Measurements from ENCODE around the gene ANAPC4.

The ANAPC4 gene

GRCh38 chr4:25377572-25378436 lies 741 bp downstream of the ANAPC4 start:
- DNase-seq (ENCODE audit: low spot score) = no peak

- no peak for DNase-seq (ENCODE audit: low spot score)
Observed at GRCh38 chr4:25378437-25378743, 1.3 kb downstream of the ANAPC4 start.

GRCh38 chr4:25379591-25379990 lies 2.5 kb downstream of the ANAPC4 start:
- no peak for DNase-seq (ENCODE audit: low spot score)

GRCh38 chr4:25383647-25384046 lies 6.6 kb downstream of the ANAPC4 start:
- DNase-seq (ENCODE audit: low spot score) = no peak

- no peak for DNase-seq (ENCODE audit: low spot score)
Observed at GRCh38 chr4:25386926-25387325, 9.9 kb downstream of the ANAPC4 start.

- DNase-seq (ENCODE audit: low spot score) = no peak
Observed at GRCh38 chr4:25397305-25397704, 20.2 kb downstream of the ANAPC4 start.

GRCh38 chr4:25399510-25399909 lies 22.4 kb downstream of the ANAPC4 start:
- DNase-seq (ENCODE audit: low spot score) = no peak

- DNase-seq (ENCODE audit: low spot score) = no peak
Observed at GRCh38 chr4:25401066-25401465, 24.0 kb downstream of the ANAPC4 start.

GRCh38 chr4:25402521-25402920 lies 25.5 kb downstream of the ANAPC4 start:
- DNase-seq (ENCODE audit: low spot score) = no peak

GRCh38 chr4:25403699-25404098 lies 26.6 kb downstream of the ANAPC4 start:
- DNase-seq (ENCODE audit: low spot score) = no peak

GRCh38 chr4:25405453-25405852 lies 28.4 kb downstream of the ANAPC4 start:
- no peak for DNase-seq (ENCODE audit: low spot score)

- DNase-seq (ENCODE audit: low spot score) = no peak
Observed at GRCh38 chr4:25406081-25406692, 29.1 kb downstream of the ANAPC4 start.

GRCh38 chr4:25410820-25411529 lies 33.9 kb downstream of the ANAPC4 start:
- no peak for DNase-seq (ENCODE audit: low spot score)

- DNase-seq (ENCODE audit: low spot score) = no peak
Observed at GRCh38 chr4:25413261-25413660, 36.2 kb downstream of the ANAPC4 start.

- no peak for DNase-seq (ENCODE audit: low spot score)
Observed at GRCh38 chr4:25417014-25417413, 40.0 kb downstream of the ANAPC4 start.

- no peak for DNase-seq (ENCODE audit: low spot score)
Observed at GRCh38 chr4:25420931-25421330, 43.9 kb downstream of the ANAPC4 start.

- no peak for DNase-seq (ENCODE audit: low spot score)
Observed at GRCh38 chr4:25421816-25422525, 44.9 kb downstream of the ANAPC4 start.

- no peak for DNase-seq (ENCODE audit: low spot score)
Observed at GRCh38 chr4:25423548-25423947, 46.5 kb downstream of the ANAPC4 start.

- no peak for DNase-seq (ENCODE audit: low spot score)
Observed at GRCh38 chr4:25424539-25425228, 47.6 kb downstream of the ANAPC4 start.

- no peak for DNase-seq (ENCODE audit: low spot score)
Observed at GRCh38 chr4:25425361-25425760, 48.3 kb downstream of the ANAPC4 start.

GRCh38 chr4:25427871-25428270 lies 50.8 kb downstream of the ANAPC4 start:
- DNase-seq (ENCODE audit: low spot score) = no peak

GRCh38 chr4:25430630-25431029 lies 53.6 kb downstream of the ANAPC4 start:
- DNase-seq (ENCODE audit: low spot score) = no peak

Data from AG08395 (cell line).